H1 (cell line): ENCODE results near the gene SLC6A19. TPM values are rescaled to one million over a fixed set of nuclear protein-coding genes. Genes with fewer than 3 reads are reported as not detected.

Source experiments
- GTF2F1 ChIP-seq: IDR thresholded peaks from 2 replicates; pipeline ENCODE4 v1.6.1; 2012; ENCODE audit warnings: low read depth, low read length, improper control_type of control experiment, borderline replicate concordance
- polyA plus RNA-seq, 7 experiments: library from polyadenylated mRNA; depleted of rRNA in 3 of 7; stranded (reverse) in 5 of 7; unstranded in 2 of 7; fragments of >200 nt in 5 of 7; fragments of 200-250 nt in 2 of 7; gene quantifications; 1 replicate in 5 of 7; 2 replicates in 1 of 7; 4 replicates in 1 of 7; pipeline versions ENCODE4 v1.2.1 to v1.2.3, GENCODE V29; 2011 to 2013; ENCODE audit warnings: missing spikeins in 2 of 7, mixed read lengths in 2 of 7
- total RNA-seq: library from RNA; stranded (reverse); fragmentation: NEBNext Ultra II Directional; extraction: Animal tissue kit (Norgen Biotek cat#: 25700); gene quantifications from 2 replicates; pipeline ENCODE4 v1.2.1, GENCODE V29; 2021

The SLC6A19 gene
- total and polyA plus RNA-seq, 2 of the 8 experiments (the other 6 are each of a cell fraction or from before 2014, with no cell fraction given), result 0.02 TPM; not detected in 1

DNA sequence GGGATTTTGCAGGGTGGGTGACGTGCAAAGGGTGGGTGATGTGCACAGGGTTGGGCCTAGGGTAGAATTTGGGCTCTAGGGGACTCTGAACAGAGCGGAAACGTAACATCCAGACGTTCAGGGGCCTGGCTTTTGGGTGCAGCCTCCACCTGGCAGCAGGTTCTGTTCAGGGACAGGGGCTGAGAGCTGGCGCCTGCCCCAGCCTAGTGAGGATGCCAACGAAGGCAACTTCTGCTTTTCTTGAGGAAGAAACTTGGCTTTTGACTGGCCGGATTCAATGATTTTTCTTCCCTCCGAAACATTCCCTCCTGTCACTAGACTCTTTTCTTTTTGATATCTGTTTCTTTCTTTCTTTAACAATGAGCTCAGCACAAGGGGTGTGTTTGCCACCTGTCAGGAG, 38.6 kb upstream of the SLC6A19 start (continued):
- TF ChIP-seq GTF2F1, result no peak
